HG03575 (cell line): ENCODE measurements around the gene TUBGCP6.

Experiments
- ATAC-seq: cut with Tn5 transposase; IDR thresholded peaks from one replicate; pipeline ENCODE4 v1.9.1; 2021; ENCODE audit not compliant: unreplicated experiment, insufficient number of reproducible peaks, low FRiP score; ENCODE audit errors: extremely low read depth

The TUBGCP6 gene

GRCh38 chr22:50190182-50190940, 54.5 kb downstream of the TUBGCP6 start:
- ATAC-seq: no peak

- ATAC-seq: no peak
Observed at GRCh38 chr22:50189849-50190181, 55.0 kb downstream of the TUBGCP6 start.

GRCh38 chr22:50189184-50189848, 55.5 kb downstream of the TUBGCP6 start:
- ATAC-seq: no peak

GRCh38 chr22:50188356-50188755, 56.5 kb downstream of the TUBGCP6 start:
- ATAC-seq: no peak

- ATAC-seq: no peak
Observed at GRCh38 chr22:50186761-50187523, 57.9 kb downstream of the TUBGCP6 start.

- ATAC-seq: no peak
Observed at GRCh38 chr22:50186181-50186714, 58.6 kb downstream of the TUBGCP6 start.

- no peak for ATAC-seq
Observed at GRCh38 chr22:50185375-50186087, 59.3 kb downstream of the TUBGCP6 start, which contains the start of gene TRABD. Gene TRABD, plus strand, starts transcription at chr22:50185913. Its CDS starts 7,148 bp downstream, at chr22:50193061.

- no peak for ATAC-seq
Observed at GRCh38 chr22:50184902-50185374, 59.9 kb downstream of the TUBGCP6 start.

- ATAC-seq: no peak
Observed at GRCh38 chr22:50184004-50184901, 60.6 kb downstream of the TUBGCP6 start.

GRCh38 chr22:50183141-50183971, 61.5 kb downstream of the TUBGCP6 start:
- no peak for ATAC-seq

- no peak for ATAC-seq
Observed at GRCh38 chr22:50182176-50183081, 62.4 kb downstream of the TUBGCP6 start.

- no peak for ATAC-seq
Observed at GRCh38 chr22:50180727-50181521, 63.9 kb downstream of the TUBGCP6 start.

- ATAC-seq: no peak
Observed at GRCh38 chr22:50179937-50180726, 64.7 kb downstream of the TUBGCP6 start.

- no peak for ATAC-seq
Observed at GRCh38 chr22:50178871-50179869, 65.7 kb downstream of the TUBGCP6 start.
